ENCODE measurements around the gene MTSS2. TPM values are rescaled to one million over a fixed set of nuclear protein-coding genes. Genes with fewer than 3 reads are reported as not detected.

The MTSS2 gene
- polyA plus RNA-seq, 1 donor from 2014 or later = 20.4 TPM

- no peaks in the 10 kb centered on the region for H3K9me2 ChIP-seq (ENCODE audit: insufficient read depth, low read length)
Measured at GRCh38 chr16:70701998-70702397, 16.1 kb upstream of the MTSS2 start.

DNA sequence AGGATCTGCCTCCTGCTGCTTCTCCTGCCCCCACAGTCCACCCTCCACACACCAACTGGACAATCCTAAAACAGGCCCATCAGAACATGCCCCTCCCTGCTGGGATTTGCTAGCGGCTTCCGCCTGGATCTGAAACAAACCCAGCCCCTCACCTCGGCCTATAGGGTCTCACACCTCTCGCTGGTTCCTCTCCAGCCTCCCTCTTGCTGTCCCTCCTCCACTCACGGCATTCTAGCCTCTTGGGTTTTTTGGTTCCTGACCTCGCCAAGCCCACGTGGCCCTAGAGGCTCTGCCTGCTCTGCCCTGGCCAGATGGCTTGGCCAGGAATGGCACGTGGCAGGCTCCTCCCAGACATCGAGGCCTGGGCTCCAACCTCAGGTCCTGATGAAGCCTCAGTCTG lies 15.7 kb upstream of the MTSS2 start:
- Histone ChIP-seq H4K20me1 (ENCODE audit: insufficient read depth) (no peaks in the 10 kb centered on the region), H3K9me2 (ENCODE audit: insufficient read depth, low read length) (no peaks in the 10 kb centered on the region), H3K79me2 (replicated peaks; ENCODE audit: insufficient read depth, low read length) (no peaks in the 10 kb centered on the region), H3K4me2 (ENCODE audit: low read length) (no peak overlapping the region), H3K9ac (ENCODE audit: low read length) (no peak overlapping the region), H3K9me3 (ENCODE audit: low read length) (no peaks in the 10 kb centered on the region), H3F3A (ENCODE audit: insufficient read depth, low read length, poor library complexity, severe bottlenecking) (no peaks in the 10 kb centered on the region), H3K36me3 (ENCODE audit: insufficient read depth, low read length) (no peaks in the 10 kb centered on the region), H3K4me3 (ENCODE audit: low read length) (no peak overlapping the region), H3K27me3 (ENCODE audit: insufficient read depth, low read depth, low read length) (no peaks in the 10 kb centered on the region), H2AFZ (ENCODE audit: low read depth, low read length) (no peak overlapping the region), H3K27ac (ENCODE audit: low read length) (no peak overlapping the region)
- TF ChIP-seq POLR2AphosphoS5 (IDR thresholded peaks at IDR 0.05) = no peak
- no peak for TF ChIP-seq EZH2 (IDR thresholded peaks at IDR 0.05; ENCODE audit: borderline replicate concordance, insufficient read depth, low read length, poor library complexity, severe bottlenecking)
- TF ChIP-seq, protein P1, sequence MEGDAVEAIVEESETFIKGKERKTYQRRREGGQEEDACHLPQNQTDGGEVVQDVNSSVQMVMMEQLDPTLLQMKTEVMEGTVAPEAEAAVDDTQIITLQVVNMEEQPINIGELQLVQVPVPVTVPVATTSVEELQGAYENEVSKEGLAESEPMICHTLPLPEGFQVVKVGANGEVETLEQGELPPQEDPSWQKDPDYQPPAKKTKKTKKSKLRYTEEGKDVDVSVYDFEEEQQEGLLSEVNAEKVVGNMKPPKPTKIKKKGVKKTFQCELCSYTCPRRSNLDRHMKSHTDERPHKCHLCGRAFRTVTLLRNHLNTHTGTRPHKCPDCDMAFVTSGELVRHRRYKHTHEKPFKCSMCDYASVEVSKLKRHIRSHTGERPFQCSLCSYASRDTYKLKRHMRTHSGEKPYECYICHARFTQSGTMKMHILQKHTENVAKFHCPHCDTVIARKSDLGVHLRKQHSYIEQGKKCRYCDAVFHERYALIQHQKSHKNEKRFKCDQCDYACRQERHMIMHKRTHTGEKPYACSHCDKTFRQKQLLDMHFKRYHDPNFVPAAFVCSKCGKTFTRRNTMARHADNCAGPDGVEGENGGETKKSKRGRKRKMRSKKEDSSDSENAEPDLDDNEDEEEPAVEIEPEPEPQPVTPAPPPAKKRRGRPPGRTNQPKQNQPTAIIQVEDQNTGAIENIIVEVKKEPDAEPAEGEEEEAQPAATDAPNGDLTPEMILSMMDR (IDR thresholded peaks at IDR 0.05; ENCODE audit: poor library complexity, severe bottlenecking) = no peak
- TF ChIP-seq SMC3 (conservative IDR thresholded peaks at IDR 0.05; ENCODE audit: poor library complexity) = no peak
- TF ChIP-seq EP300 (conservative IDR thresholded peaks at IDR 0.05; ENCODE audit: poor library complexity, severe bottlenecking) = no peak
- no peak for TF ChIP-seq RAD21 (conservative IDR thresholded peaks at IDR 0.05)
- TF ChIP-seq TAF1 (IDR thresholded peaks at IDR 0.05; ENCODE audit: low read depth) = no peak
- no peak for TF ChIP-seq MXI1 (conservative IDR thresholded peaks at IDR 0.05; ENCODE audit: poor library complexity, severe bottlenecking)

More at GRCh38 chr16:70701998-70702397, 16.1 kb upstream of the MTSS2 start:
- H3K79me2 ChIP-seq (replicated peaks; ENCODE audit: insufficient read depth, low read length) = no peaks in the 10 kb centered on the region
- H3K27me3 ChIP-seq (ENCODE audit: insufficient read depth, low read depth, low read length) = no peaks in the 10 kb centered on the region
- H3K27ac ChIP-seq (ENCODE audit: low read length) = no peak overlapping the region
- no peaks in the 10 kb centered on the region for H3K9me3 ChIP-seq (ENCODE audit: low read length)
- no peak overlapping the region for H3K9ac ChIP-seq (ENCODE audit: low read length)
- no peak overlapping the region for H3K4me3 ChIP-seq (ENCODE audit: low read length)
- H3K36me3 ChIP-seq (ENCODE audit: insufficient read depth, low read length) = no peaks in the 10 kb centered on the region
- H3F3A ChIP-seq (ENCODE audit: insufficient read depth, low read length, poor library complexity, severe bottlenecking) = no peaks in the 10 kb centered on the region
- no peak for TF ChIP-seq EP300 (conservative IDR thresholded peaks at IDR 0.05; ENCODE audit: poor library complexity, severe bottlenecking)
- TF ChIP-seq POLR2AphosphoS5 (IDR thresholded peaks at IDR 0.05) = no peak
- TF ChIP-seq RAD21 (conservative IDR thresholded peaks at IDR 0.05) = no peak
- no peak for TF ChIP-seq SMC3 (conservative IDR thresholded peaks at IDR 0.05; ENCODE audit: poor library complexity)
- no peak for TF ChIP-seq EZH2 (IDR thresholded peaks at IDR 0.05; ENCODE audit: borderline replicate concordance, insufficient read depth, low read length, poor library complexity, severe bottlenecking)
- TF ChIP-seq, protein P1 (IDR thresholded peaks at IDR 0.05; ENCODE audit: poor library complexity, severe bottlenecking) = no peak
- TF ChIP-seq TAF1 (IDR thresholded peaks at IDR 0.05; ENCODE audit: low read depth) = no peak
- TF ChIP-seq MXI1 (conservative IDR thresholded peaks at IDR 0.05; ENCODE audit: poor library complexity, severe bottlenecking) = no peak
- TF ChIP-seq REST (IDR thresholded peaks at IDR 0.05; ENCODE audit: borderline replicate concordance) = no peak
- no peak overlapping the region for H3K4me2 ChIP-seq (ENCODE audit: low read length)
- H4K20me1 ChIP-seq (ENCODE audit: insufficient read depth) = no peaks in the 10 kb centered on the region
- H2AFZ ChIP-seq (ENCODE audit: low read depth, low read length) = no peak overlapping the region
